ENCODE measurements around the gene GRIA1. TPM values are rescaled to one million over a fixed set of nuclear protein-coding genes. Genes with fewer than 3 reads are reported as not detected.
A peak's percentile ranks its signal among the peaks of the same experiment; 100 is the strongest.
"Not testable (repeated sequence)": the region's sequence is repeated elsewhere in the genome, so short reads cannot be mapped to it uniquely, and the experiment has no call there.

Gene GRIA1
- total RNA-seq, 1 donor from 2014 or later: not detected

DNA sequence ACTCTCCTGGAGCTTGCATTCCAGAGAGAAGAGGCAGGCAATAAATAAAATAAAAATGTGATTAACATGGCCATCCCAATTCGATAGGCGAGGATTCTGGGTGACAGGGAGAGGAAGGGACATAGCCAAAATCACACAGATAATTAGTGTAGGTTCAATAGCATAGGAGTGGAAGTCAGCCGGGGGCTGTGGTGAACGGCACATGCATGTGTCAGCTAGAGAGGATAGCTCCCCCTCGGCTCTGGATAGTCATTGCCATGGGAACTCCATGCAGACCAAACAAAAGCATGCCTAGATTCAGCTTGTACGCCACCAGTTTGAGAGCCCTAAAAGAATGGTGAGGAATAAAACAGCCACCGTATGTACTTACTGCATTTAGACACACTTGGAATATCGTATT lies 223.5 kb downstream of the GRIA1 start:
- H3K36me3 Mint-ChIP-seq (ENCODE audit: unreplicated experiment): no peaks in the 10 kb centered on the region
- TF ChIP-seq, protein P1, sequence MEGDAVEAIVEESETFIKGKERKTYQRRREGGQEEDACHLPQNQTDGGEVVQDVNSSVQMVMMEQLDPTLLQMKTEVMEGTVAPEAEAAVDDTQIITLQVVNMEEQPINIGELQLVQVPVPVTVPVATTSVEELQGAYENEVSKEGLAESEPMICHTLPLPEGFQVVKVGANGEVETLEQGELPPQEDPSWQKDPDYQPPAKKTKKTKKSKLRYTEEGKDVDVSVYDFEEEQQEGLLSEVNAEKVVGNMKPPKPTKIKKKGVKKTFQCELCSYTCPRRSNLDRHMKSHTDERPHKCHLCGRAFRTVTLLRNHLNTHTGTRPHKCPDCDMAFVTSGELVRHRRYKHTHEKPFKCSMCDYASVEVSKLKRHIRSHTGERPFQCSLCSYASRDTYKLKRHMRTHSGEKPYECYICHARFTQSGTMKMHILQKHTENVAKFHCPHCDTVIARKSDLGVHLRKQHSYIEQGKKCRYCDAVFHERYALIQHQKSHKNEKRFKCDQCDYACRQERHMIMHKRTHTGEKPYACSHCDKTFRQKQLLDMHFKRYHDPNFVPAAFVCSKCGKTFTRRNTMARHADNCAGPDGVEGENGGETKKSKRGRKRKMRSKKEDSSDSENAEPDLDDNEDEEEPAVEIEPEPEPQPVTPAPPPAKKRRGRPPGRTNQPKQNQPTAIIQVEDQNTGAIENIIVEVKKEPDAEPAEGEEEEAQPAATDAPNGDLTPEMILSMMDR (IDR thresholded peaks at IDR 0.05; ENCODE audit: partially characterized antibody, unreplicated experiment): no peak
- H3K27ac Mint-ChIP-seq (ENCODE audit: unreplicated experiment): no peak overlapping the region
- no peak for DNase-seq
- H3K27me3 Mint-ChIP-seq (ENCODE audit: unreplicated experiment): peaks cover 2% of the 10 kb centered on the region
- H3K4me3 Mint-ChIP-seq (ENCODE audit: unreplicated experiment): no peak overlapping the region
- no peaks in the 10 kb centered on the region for H3K4me1 Mint-ChIP-seq (ENCODE audit: low read depth, unreplicated experiment)
- H3K9me3 Mint-ChIP-seq (ENCODE audit: unreplicated experiment): no peaks in the 10 kb centered on the region

DNA sequence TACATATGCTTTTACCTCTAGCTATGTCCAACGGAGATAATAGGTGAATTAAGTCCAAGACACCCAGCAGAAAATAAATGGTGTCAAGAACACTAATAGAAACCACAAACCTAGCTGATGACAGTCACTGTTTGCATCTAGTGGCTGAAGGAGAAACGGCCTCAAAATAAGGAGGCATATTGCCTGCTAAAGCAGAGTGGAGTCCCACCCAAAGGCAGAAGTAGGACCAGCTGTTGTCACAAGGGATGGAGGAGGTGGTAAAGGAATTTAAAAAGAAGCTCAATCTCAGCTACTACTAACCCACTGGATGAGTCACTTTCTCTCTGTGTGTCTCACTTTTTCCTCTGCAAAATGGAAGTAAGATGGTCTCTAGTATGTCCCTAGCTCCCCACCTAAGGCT lies 224.3 kb downstream of the GRIA1 start:
- DNase-seq: no peak
- H3K4me3 Mint-ChIP-seq (ENCODE audit: unreplicated experiment): no peak overlapping the region
- H3K36me3 Mint-ChIP-seq (ENCODE audit: unreplicated experiment): no peaks in the 10 kb centered on the region
- peaks cover 2% of the 10 kb centered on the region for H3K27me3 Mint-ChIP-seq (ENCODE audit: unreplicated experiment)
- no peaks in the 10 kb centered on the region for H3K9me3 Mint-ChIP-seq (ENCODE audit: unreplicated experiment)
- H3K4me1 Mint-ChIP-seq (ENCODE audit: low read depth, unreplicated experiment): no peaks in the 10 kb centered on the region
- TF ChIP-seq, protein P1 (IDR thresholded peaks at IDR 0.05; ENCODE audit: partially characterized antibody, unreplicated experiment): no peak
- no peak overlapping the region for H3K27ac Mint-ChIP-seq (ENCODE audit: unreplicated experiment)

DNA sequence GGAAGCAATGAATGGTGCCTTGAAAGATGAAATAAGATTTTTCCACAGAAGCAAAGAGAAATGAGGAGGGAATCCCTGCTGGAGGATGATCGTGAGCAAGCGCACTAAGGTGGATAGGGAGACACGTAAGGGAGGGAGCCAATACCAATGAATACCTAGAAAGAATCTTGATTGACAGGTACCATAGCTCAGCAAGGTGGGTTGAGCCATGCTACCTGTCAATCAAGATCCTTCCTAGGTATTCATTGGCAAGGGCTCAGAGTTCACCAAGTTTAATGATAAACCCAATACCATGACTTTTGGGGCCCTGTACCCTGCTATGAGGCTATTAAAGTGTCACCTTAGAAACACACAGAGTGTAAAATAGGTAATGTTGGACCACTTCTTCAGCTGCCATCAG lies 226.8 kb downstream of the GRIA1 start:
- TF ChIP-seq, protein P1 (IDR thresholded peaks at IDR 0.05; ENCODE audit: partially characterized antibody, unreplicated experiment): no peak
- H3K9me3 Mint-ChIP-seq (ENCODE audit: unreplicated experiment): no peaks in the 10 kb centered on the region
- no peak overlapping the region for H3K27ac Mint-ChIP-seq (ENCODE audit: unreplicated experiment)
- peaks cover 2% of the 10 kb centered on the region for H3K27me3 Mint-ChIP-seq (ENCODE audit: unreplicated experiment)
- no peak overlapping the region for H3K4me3 Mint-ChIP-seq (ENCODE audit: unreplicated experiment)
- H3K4me1 Mint-ChIP-seq (ENCODE audit: low read depth, unreplicated experiment): no peaks in the 10 kb centered on the region
- H3K36me3 Mint-ChIP-seq (ENCODE audit: unreplicated experiment): no peaks in the 10 kb centered on the region
- DNase-seq: no peak

DNA sequence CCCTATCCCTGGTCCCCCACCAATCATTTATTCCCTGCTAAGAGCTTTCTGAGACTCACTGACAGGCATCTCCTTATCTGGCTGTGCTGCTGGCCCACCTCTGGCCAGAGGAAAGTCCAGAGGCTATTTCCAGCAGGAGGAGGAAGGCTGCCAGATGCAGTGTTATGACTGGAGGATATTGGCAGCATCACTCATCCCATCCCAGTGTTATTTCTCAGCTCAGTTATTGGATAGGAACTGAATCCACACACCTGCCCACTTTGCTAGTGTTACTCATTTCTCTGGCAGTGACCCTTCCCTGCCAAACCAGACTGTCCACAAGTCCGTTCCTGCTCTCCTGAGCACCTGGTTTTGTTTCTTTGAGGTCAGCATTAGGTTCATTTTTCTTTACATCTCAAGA lies 228.2 kb downstream of the GRIA1 start:
- H3K36me3 Mint-ChIP-seq (ENCODE audit: unreplicated experiment): peaks cover 8% of the 10 kb centered on the region

DNA sequence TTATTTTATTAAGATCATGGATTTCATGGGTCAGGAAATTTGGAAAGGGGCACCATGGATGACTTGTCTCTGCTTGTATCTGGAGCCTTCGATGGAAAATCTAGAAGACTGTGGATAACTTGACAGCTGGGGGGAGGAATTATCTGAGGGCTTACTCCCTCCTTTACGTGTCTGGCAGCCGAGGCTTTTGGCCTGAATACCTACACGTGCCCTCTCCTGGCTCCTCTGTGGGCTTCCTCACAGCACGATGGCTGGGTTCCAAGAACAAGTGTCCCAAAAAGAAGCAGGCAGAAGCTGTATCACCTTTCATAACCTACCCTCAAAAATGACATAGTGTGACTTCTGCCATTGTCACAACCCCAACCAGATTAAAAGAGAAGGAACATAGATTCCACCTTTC lies 228.9 kb downstream of the GRIA1 start:
- TF ChIP-seq, protein P1 (IDR thresholded peaks at IDR 0.05; ENCODE audit: partially characterized antibody, unreplicated experiment): no peak
- Mint-ChIP-seq H3K27ac (ENCODE audit: unreplicated experiment) (no peak overlapping the region), H3K9me3 (ENCODE audit: unreplicated experiment) (no peaks in the 10 kb centered on the region), H3K4me1 (ENCODE audit: low read depth, unreplicated experiment) (no peaks in the 10 kb centered on the region), H3K4me3 (ENCODE audit: unreplicated experiment) (no peak overlapping the region), H3K27me3 (ENCODE audit: unreplicated experiment) (peaks cover 2% of the 10 kb centered on the region), H3K36me3 (ENCODE audit: unreplicated experiment) (peaks cover 8% of the 10 kb centered on the region)
- no peak for DNase-seq

More for the DNA sequence above, 228.2 kb downstream of the GRIA1 start:
- no peak for DNase-seq
- TF ChIP-seq, protein P1 (IDR thresholded peaks at IDR 0.05; ENCODE audit: partially characterized antibody, unreplicated experiment): no peak
- Mint-ChIP-seq H3K27ac (ENCODE audit: unreplicated experiment) (no peak overlapping the region), H3K4me1 (ENCODE audit: low read depth, unreplicated experiment) (no peaks in the 10 kb centered on the region), H3K9me3 (ENCODE audit: unreplicated experiment) (no peaks in the 10 kb centered on the region), H3K27me3 (ENCODE audit: unreplicated experiment) (peaks cover 2% of the 10 kb centered on the region), H3K4me3 (ENCODE audit: unreplicated experiment) (no peak overlapping the region)

DNA sequence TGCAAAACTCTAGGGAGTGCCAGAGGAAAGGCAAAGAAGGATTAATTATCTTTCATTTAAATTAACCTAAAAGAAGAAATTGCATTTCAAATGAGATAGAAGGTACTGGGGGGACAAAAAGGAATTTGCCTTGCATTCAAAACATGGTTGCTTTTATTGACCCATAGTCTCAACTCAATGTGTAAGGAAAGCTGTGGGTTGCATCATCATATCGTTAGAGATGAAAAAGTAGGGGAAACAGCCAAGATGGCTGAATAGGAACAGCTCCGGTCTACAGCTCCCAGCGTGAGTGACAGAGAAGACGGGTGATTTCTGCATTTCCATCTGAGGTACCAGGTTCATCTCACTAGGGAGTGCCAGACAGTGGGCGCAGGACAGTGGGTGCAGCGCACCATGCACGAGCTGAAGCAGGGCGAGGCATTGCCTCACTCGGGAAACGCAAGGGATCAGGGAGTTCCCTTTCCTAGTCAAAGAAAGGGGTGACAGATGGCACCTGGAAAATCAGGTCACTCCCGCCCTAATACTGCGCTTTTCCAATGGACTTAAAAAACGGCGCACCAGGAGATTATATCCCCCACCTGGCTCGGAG lies 232.6 kb downstream of the GRIA1 start:
- not testable (repeated sequence) for H3K9me3 Mint-ChIP-seq (ENCODE audit: unreplicated experiment); H3K36me3 Mint-ChIP-seq (ENCODE audit: unreplicated experiment); H3K4me1 Mint-ChIP-seq (ENCODE audit: low read depth, unreplicated experiment); H3K4me3 Mint-ChIP-seq (ENCODE audit: unreplicated experiment); H3K27me3 Mint-ChIP-seq (ENCODE audit: unreplicated experiment); DNase-seq
- peak overlapping the region; percentile 80 for H3K27ac Mint-ChIP-seq (ENCODE audit: unreplicated experiment)
